Liver (tissue), 3 donors: ENCODE data around the gene TCF7L2.

ENCODE experiments used
- CTCF ChIP-seq: fragments of 150-350 bp; IDR thresholded peaks from 2 replicates; pipeline ENCODE4 v1.5.1; 2017; ENCODE audit warnings: improper control_type of control experiment, low read depth, low read length; ENCODE audit not compliant: missing input control
- GABPA ChIP-seq, 2 donors: IDR thresholded peaks in 1 of 2; conservative IDR thresholded peaks in 1 of 2; 2 replicates each; pipeline ENCODE4 v1.6.1; 2016; ENCODE audit warnings: antibody characterized with exemption in 2 of 2, mild to moderate bottlenecking in 1 of 2, moderate library complexity in 1 of 2
- donor health status: healthy.
- donor health status: healthy.

GRCh38 chr10:112988839-112989406 is 38.9 kb downstream of the TCF7L2 start:
- TF ChIP-seq GABPA (IDR thresholded peaks at IDR 0.05 in 1 of 2, conservative IDR thresholded peaks at IDR 0.05 in 1 of 2) (no peak), CTCF (no peak)
